GM18951 (cell line): Measurements from ENCODE around the gene VASN.
"Not testable (repeated sequence)": the region's sequence is repeated elsewhere in the genome, so short reads cannot be mapped to it uniquely, and the experiment has no call there.

Experiments used
- POLR2A ChIP-seq: IDR thresholded peaks from 4 replicates; pipeline ENCODE4 v1.6.1; 2011; ENCODE audit warnings: mild to moderate bottlenecking; ENCODE audit not compliant: insufficient read length, insufficient read depth; ENCODE audit errors: extremely low read depth
- in situ Hi-C: fragments of 300-500 bp; cut with MboI; formaldehyde crosslinking; loops from one replicate; pipeline ENCODE4 v1.12.0; 2022; ENCODE audit warnings: low sequenced_read_pairs, mixed read lengths, inconsistent platforms; ENCODE audit not compliant: unreplicated experiment

The VASN gene

DNA sequence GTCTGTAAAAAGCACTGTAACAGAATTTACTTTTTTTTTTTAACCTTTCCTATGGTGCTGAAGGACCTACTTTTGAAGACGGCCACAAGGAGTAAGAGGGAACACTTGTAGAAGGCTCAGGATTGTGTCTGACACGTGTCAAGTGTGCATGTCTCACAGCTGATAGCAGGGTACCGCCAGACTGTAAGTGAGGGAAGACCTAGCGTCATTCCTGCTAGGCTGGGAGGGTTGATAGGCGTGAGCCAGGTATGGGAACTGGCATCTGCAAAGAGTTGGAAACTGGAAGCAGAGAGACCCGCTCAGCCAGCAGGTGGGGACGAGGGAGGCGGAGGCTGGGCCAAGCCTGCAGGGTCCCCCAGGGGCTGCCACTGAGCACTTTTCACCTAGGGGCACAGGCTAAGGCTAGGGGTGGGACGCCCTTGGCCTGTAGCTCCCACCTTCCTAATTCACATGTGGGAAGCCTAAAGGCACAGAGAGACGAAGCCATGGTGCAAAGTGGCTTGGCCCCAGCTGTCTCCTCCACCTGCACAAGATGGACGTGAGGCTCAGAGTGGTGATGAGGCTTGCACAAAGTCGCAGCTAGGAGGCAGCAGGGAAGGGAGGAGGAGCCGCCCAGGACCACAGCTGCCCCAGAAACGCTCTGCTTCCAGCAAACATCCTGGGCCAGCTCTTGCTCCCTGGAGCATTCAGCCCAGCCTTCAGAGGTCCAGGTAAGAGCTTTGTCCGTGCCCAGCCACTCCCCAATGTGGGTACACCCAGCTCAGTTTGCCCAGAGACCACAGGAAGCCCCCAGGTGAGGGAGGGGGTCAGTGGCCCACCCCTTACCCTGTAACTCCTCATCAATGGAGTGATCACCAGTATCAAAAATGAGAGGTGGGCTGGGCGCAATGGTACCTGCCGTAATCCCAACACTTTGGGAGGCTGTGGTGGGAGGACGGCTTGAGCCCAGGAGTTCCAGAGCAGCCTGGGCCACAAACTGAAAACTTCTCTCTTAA is 18.9 kb downstream of the VASN start:
- no peak for TF ChIP-seq POLR2A
- in situ Hi-C loops = no loop called here

GRCh38 chr16:4391631-4392381 is 20.2 kb downstream of the VASN start:
- TF ChIP-seq POLR2A = no peak
- in situ Hi-C loops = no loop called here

GRCh38 chr16:4392382-4393239 is 21.0 kb downstream of the VASN start:
- no peak for TF ChIP-seq POLR2A
- in situ Hi-C loops = no loop called here

DNA sequence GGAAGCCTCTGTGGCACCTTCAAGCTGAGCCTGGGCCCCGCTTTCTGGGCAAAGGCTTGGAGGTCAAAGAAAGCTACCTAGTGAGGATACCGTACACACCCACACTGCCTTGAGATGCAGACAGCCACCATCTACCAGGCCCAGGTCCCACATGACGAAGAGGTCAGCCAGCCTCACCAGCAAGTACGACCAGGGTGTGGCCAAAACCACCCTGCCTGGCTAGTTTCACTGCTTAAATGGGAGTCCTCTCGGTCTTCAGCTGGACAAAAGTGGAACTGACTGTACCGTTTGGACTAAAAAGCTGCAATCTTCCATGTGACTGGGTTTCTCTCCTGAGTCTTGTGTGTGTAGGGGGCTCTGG is 21.6 kb downstream of the VASN start:
- in situ Hi-C loops = no loop called here

GRCh38 chr16:4393850-4394249 is 22.2 kb downstream of the VASN start:
- in situ Hi-C loops = not testable (repeated sequence)

More for the DNA sequence above, 21.6 kb downstream of the VASN start:
- TF ChIP-seq POLR2A = no peak

- TF ChIP-seq POLR2A = no peak
- in situ Hi-C loops = no loop called here
Measured at GRCh38 chr16:4395055-4395726, 23.5 kb downstream of the VASN start.

- no peak for TF ChIP-seq POLR2A
- in situ Hi-C loops = no loop called here
Measured at GRCh38 chr16:4399001-4399730, 27.5 kb downstream of the VASN start.

GRCh38 chr16:4401094-4401501 is 29.4 kb downstream of the VASN start:
- no peak for TF ChIP-seq POLR2A
- in situ Hi-C loops = no loop called here

- TF ChIP-seq POLR2A = no peak
- in situ Hi-C loops = no loop called here
Measured at GRCh38 chr16:4401510-4401909, 29.9 kb downstream of the VASN start.

DNA sequence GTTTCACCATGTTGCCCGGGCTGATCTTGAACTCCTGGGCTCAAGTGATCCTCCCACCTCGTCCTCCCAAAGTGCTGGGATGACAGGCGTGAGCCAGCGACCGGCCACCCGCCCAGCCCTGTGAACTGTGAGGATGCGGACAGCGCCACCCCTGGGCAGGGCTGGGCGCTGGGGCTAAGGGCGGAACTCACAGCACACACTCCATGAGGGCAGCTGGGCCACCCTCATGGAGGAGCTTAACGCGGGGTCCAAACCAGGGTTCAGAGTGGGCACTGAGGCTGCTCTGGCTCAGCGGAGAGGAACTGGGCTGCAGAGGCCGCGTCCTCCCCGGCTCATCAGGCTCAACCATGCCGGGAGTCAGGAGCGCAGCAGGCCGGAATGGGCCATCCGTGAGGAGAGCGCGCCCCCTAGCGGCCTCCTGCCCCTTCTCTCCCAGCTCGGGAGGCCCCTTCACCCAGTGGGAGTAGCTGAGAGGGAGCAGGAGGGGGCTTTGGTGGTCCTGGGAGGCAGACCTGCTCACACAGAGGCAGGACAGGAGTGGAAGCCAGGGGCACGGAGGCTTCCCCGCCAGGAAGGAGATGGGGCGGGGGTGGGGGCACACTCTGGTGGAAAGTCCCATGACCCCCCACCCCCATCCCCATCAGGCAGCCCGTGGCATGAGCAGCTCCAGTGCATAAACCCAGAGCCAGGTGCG is 30.9 kb downstream of the VASN start:
- no peak for TF ChIP-seq POLR2A
- in situ Hi-C loops = no loop called here

DNA sequence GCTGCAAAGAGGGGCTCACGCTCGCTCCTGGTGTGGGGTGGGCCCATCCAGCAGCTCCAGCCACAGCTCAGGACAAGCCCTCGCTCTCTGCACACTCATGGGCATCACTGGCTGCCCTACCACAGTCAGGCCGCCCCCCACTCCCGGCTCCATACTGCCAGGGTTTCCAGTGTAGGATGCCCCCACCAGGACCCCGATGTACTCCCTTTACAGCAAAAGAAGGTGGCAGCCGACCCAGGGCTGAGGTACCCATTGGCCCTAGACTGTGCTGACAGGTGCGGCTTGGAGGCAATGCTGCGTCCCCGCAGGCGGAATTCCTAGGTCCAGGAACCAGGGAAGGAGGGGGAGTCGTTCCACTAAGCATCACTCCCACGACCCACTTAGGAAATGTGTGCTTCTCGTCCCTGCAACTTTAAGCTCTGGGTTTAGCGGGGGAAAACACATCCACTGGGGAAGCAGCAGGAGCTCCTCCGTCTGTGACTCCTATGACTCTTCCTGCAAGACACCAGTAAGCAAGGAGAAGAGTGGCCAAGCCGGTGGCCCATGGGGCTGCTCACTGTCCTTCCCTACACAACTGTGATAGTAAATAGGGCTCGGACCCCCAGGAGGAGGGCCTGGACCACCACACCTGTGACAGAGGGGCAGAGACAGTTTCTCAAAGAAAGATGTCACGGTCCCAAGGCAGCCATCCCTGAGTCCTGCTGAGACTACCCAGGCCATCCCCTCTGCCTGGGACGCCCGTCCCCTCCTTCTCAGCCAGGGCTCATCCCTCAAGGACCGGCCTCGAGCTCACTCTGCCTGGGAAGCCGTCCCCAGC is 31.7 kb downstream of the VASN start:
- in situ Hi-C loops = no loop called here
- no peak for TF ChIP-seq POLR2A
